D721Med (cell line): ENCODE measurements around the gene DRC3.

Experiments used
- DNase-seq: peaks from one replicate; pipeline ENCODE4 v3.0.0; 2011; ENCODE audit warnings: low spot score; ENCODE audit not compliant: insufficient read length
- FAIRE-seq: peaks from 2 replicates; lab custom pipeline; 2011; peaks lifted over from hg19 to GRCh38; lab: Jason Lieb, UNC
- CTCF ChIP-seq: IDR thresholded peaks from 2 replicates; pipeline ENCODE4 v1.5.1; 2012; ENCODE audit warnings: mild to moderate bottlenecking, control low read depth; ENCODE audit not compliant: insufficient read depth; ENCODE audit errors: missing control alignments

DRC3 gene

GRCh38 chr17:18043491-18043890 is 70.8 kb downstream of the DRC3 start:
- DNase-seq = no peak
- peak; percentile 12 for TF ChIP-seq CTCF
- FAIRE-seq = no peak

GRCh38 chr17:18044609-18045008 is 71.9 kb downstream of the DRC3 start:
- DNase-seq = no peak
- no peak for TF ChIP-seq CTCF
- no peak for FAIRE-seq

GRCh38 chr17:18045691-18046350 is 73.2 kb downstream of the DRC3 start:
- no peak for TF ChIP-seq CTCF
- FAIRE-seq (no peak), DNase-seq (no peak)

GRCh38 chr17:18055597-18055996 is 82.9 kb downstream of the DRC3 start:
- FAIRE-seq (no peak), DNase-seq (no peak)
- TF ChIP-seq CTCF = no peak

- TF ChIP-seq CTCF = no peak
- DNase-seq = no peak
- FAIRE-seq = no peak
Measured at GRCh38 chr17:18056214-18056613, 83.6 kb downstream of the DRC3 start.

GRCh38 chr17:18059283-18059682 is 86.6 kb downstream of the DRC3 start:
- FAIRE-seq (no peak), DNase-seq (no peak)
- TF ChIP-seq CTCF = no peak

GRCh38 chr17:18064053-18064452 is 91.4 kb downstream of the DRC3 start:
- no peak for TF ChIP-seq CTCF
- no peak for FAIRE-seq
- no peak for DNase-seq
